ENCODE measurements around the gene CREB3L4. TPM values are rescaled to one million over a fixed set of nuclear protein-coding genes. Genes with fewer than 3 reads are reported as not detected.
A peak's percentile ranks its signal among the peaks of the same experiment; 100 is the strongest.
"Not testable (repeated sequence)": the region's sequence is repeated elsewhere in the genome, so short reads cannot be mapped to it uniquely, and the experiment has no call there.

Gene CREB3L4
- total RNA-seq, 1 donor from 2014 or later: 11.1 TPM

DNA sequence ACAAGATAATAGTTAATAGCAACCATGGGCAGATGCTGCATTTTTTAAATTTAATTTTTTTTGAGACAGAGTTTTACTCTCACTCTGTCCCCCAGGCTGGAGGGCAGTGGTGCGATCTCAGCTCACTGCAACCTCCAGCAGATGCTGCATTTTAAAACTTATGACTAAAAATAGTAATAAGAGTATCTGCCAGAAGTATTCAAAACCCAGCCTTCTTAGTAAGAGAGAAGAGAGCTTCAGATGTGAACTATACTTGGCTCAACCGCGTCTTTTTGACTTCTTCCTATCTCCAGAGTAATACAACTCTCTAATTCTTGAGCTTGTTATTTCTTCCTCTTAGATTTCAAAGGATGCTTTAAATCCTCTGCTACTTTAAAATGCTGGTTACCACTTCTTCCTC is 27.5 kb downstream of the CREB3L4 start:
- Mint-ChIP-seq H3K4me1 (ENCODE audit: unreplicated experiment) (peaks cover 21% of the 10 kb centered on the region), H3K4me3 (ENCODE audit: unreplicated experiment) (no peak overlapping the region), H3K27ac (ENCODE audit: unreplicated experiment) (no peak overlapping the region), H3K27me3 (ENCODE audit: unreplicated experiment) (no peaks in the 10 kb centered on the region), H3K9me3 (ENCODE audit: unreplicated experiment) (peaks cover 3% of the 10 kb centered on the region), H3K36me3 (ENCODE audit: unreplicated experiment) (peaks cover 30% of the 10 kb centered on the region)
- TF ChIP-seq, protein P1, sequence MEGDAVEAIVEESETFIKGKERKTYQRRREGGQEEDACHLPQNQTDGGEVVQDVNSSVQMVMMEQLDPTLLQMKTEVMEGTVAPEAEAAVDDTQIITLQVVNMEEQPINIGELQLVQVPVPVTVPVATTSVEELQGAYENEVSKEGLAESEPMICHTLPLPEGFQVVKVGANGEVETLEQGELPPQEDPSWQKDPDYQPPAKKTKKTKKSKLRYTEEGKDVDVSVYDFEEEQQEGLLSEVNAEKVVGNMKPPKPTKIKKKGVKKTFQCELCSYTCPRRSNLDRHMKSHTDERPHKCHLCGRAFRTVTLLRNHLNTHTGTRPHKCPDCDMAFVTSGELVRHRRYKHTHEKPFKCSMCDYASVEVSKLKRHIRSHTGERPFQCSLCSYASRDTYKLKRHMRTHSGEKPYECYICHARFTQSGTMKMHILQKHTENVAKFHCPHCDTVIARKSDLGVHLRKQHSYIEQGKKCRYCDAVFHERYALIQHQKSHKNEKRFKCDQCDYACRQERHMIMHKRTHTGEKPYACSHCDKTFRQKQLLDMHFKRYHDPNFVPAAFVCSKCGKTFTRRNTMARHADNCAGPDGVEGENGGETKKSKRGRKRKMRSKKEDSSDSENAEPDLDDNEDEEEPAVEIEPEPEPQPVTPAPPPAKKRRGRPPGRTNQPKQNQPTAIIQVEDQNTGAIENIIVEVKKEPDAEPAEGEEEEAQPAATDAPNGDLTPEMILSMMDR (IDR thresholded peaks at IDR 0.05): no peak
- DNase-seq (ENCODE audit: extremely low spot score, unreplicated experiment): no peak

DNA sequence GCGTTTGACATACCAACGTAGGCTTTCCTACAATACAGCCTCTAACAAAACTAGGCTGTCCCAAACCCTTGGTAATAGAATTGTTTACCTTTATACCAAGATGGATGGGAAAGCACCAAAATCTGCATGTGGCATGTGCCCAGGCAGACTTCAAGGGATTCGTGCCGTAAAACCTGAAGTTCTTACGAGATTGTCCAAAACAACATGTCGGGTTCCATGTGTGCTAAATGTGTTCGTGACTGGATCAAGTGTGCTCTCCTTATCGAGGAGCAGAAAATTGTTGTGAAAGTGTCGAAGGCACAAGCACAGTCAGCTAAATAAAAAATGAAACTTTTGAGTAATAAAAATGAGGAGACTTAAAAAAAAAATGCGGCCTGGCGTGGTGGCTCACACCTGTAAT is 27.9 kb downstream of the CREB3L4 start:
- Mint-ChIP-seq H3K9me3 (ENCODE audit: unreplicated experiment) (peaks cover 3% of the 10 kb centered on the region), H3K27me3 (ENCODE audit: unreplicated experiment) (no peaks in the 10 kb centered on the region), H3K27ac (ENCODE audit: unreplicated experiment) (no peak overlapping the region), H3K4me3 (ENCODE audit: unreplicated experiment) (no peak overlapping the region), H3K4me1 (ENCODE audit: unreplicated experiment) (peaks cover 18% of the 10 kb centered on the region), H3K36me3 (ENCODE audit: unreplicated experiment) (peaks cover 30% of the 10 kb centered on the region)
- no peak for DNase-seq (ENCODE audit: extremely low spot score, unreplicated experiment)
- TF ChIP-seq, protein P1 (IDR thresholded peaks at IDR 0.05): no peak

DNA sequence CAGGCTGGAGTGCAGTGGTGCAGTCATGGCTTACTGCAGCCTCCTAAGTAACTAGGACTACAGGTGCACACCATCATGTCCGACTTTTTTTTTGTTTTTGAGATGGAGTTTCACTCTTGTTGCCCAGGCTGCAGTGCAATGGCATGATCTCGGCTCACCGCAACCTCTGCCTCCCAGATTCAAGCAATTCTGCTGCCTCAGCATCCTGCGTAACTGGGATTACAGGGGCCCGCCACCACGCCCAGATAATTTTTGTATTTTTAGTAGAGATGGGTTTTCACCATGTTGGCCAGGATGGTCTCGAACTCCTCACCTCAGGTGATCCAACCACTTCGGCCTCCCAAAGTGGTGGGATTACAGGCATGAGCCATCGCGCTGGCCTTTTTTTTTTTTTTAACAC is 29.2 kb downstream of the CREB3L4 start:
- DNase-seq (ENCODE audit: extremely low spot score, unreplicated experiment); H3K9me3 Mint-ChIP-seq (ENCODE audit: unreplicated experiment); H3K27ac Mint-ChIP-seq (ENCODE audit: unreplicated experiment); H3K27me3 Mint-ChIP-seq (ENCODE audit: unreplicated experiment); H3K4me1 Mint-ChIP-seq (ENCODE audit: unreplicated experiment); H3K4me3 Mint-ChIP-seq (ENCODE audit: unreplicated experiment): not testable (repeated sequence)
- peaks cover 19% of the 10 kb centered on the region for H3K36me3 Mint-ChIP-seq (ENCODE audit: unreplicated experiment)

DNA sequence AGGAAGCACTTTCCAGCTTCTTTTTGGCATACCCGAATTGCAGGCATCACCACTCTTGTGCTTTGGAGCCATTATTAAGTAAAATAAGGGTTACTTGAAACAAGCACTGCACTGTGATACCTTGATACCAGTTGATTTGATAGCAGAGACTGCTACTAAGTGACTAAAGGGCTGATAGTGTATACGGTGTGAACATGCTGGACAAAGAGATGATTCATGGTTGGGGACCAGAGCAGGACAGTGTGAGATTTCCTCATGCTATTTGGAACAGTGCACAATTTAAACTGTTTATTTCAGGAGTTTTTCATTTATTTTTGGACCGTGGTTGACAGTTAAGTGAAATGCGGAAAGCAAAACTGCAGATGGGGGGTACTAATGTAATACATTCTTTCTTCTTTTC is 32.7 kb downstream of the CREB3L4 start:
- no peak for DNase-seq (ENCODE audit: extremely low spot score, unreplicated experiment)
- TF ChIP-seq, protein P1 (IDR thresholded peaks at IDR 0.05): no peak
- Mint-ChIP-seq H3K4me3 (ENCODE audit: unreplicated experiment) (no peak overlapping the region), H3K27ac (ENCODE audit: unreplicated experiment) (no peak overlapping the region), H3K9me3 (ENCODE audit: unreplicated experiment) (peaks cover 3% of the 10 kb centered on the region), H3K36me3 (ENCODE audit: unreplicated experiment) (peaks cover 4% of the 10 kb centered on the region), H3K27me3 (ENCODE audit: unreplicated experiment) (no peaks in the 10 kb centered on the region), H3K4me1 (ENCODE audit: unreplicated experiment) (no peaks in the 10 kb centered on the region)

DNA sequence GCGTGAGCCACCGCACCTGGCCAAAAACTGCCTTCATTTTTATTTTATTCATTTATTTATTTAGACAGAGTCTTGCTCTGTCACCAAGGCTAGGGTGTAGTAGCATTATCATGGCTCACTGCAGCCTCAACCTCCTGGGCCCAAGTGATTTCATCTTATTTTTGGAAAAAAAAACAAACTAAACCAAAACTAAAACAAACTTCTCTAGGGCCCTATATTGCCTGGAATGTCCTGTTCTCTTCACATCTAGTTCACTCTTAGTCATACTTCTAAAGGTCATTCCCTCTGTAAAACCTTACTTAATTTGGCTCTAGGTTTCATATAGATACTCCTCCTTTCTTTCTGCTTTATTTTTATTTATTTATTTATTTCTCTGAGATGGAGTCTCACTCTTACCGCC is 38.4 kb downstream of the CREB3L4 start:
- TF ChIP-seq, protein P1 (IDR thresholded peaks at IDR 0.05): no peak
- H3K9me3 Mint-ChIP-seq (ENCODE audit: unreplicated experiment): no peaks in the 10 kb centered on the region
- no peak overlapping the region for H3K4me3 Mint-ChIP-seq (ENCODE audit: unreplicated experiment)
- peak overlapping the region; percentile 67 for H3K27ac Mint-ChIP-seq (ENCODE audit: unreplicated experiment)
- no peaks in the 10 kb centered on the region for H3K36me3 Mint-ChIP-seq (ENCODE audit: unreplicated experiment)
- peaks cover 4% of the 10 kb centered on the region for H3K4me1 Mint-ChIP-seq (ENCODE audit: unreplicated experiment)
- no peak for DNase-seq (ENCODE audit: extremely low spot score, unreplicated experiment)
- H3K27me3 Mint-ChIP-seq (ENCODE audit: unreplicated experiment): no peaks in the 10 kb centered on the region

DNA sequence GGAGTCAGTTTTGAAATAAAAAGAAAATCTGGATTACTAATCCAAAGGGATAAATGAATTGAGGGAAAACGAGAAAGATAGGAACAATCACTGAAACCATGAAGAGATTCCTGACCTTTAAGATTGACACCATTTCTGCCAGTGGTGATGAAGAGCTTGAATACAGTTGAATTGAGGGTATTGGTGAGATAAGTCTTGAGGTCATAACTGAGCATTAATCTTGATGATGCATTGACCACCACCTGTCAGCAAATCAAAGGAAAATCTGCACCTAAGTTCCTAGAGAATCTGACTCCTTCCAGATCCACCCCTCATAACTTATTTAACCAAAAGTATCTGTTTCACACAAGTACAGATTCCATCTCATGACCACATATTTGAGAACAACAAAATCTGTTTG is 44.4 kb downstream of the CREB3L4 start:
- H3K9me3 Mint-ChIP-seq (ENCODE audit: unreplicated experiment): no peaks in the 10 kb centered on the region
- H3K27ac Mint-ChIP-seq (ENCODE audit: unreplicated experiment): no peak overlapping the region
- no peaks in the 10 kb centered on the region for H3K36me3 Mint-ChIP-seq (ENCODE audit: unreplicated experiment)
- TF ChIP-seq, protein P1 (IDR thresholded peaks at IDR 0.05): no peak
- H3K4me1 Mint-ChIP-seq (ENCODE audit: unreplicated experiment): no peaks in the 10 kb centered on the region
- no peak overlapping the region for H3K4me3 Mint-ChIP-seq (ENCODE audit: unreplicated experiment)
- no peak for DNase-seq (ENCODE audit: extremely low spot score, unreplicated experiment)
- no peaks in the 10 kb centered on the region for H3K27me3 Mint-ChIP-seq (ENCODE audit: unreplicated experiment)

DNA sequence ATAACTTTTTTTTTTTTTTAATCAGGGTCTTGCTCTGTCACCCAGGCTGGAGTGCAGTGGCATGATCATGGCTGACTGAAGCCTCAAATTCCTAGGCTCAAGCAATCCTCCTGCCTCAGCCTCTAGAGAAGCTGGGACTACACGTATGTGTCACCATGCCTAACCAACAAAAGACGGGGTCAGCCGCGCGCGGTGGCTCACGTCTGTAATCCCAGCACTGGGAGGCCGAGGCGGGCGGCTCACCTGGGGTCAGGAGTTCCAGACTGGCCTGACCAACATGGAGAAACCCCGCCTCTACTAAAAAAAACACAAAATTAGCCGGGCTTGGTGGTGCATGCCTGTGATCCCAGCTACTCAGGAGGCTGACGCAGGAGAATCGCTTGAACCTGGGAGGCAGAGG is 44.8 kb downstream of the CREB3L4 start:
- H3K4me3 Mint-ChIP-seq (ENCODE audit: unreplicated experiment); H3K27me3 Mint-ChIP-seq (ENCODE audit: unreplicated experiment); H3K4me1 Mint-ChIP-seq (ENCODE audit: unreplicated experiment); DNase-seq (ENCODE audit: extremely low spot score, unreplicated experiment); H3K9me3 Mint-ChIP-seq (ENCODE audit: unreplicated experiment); H3K27ac Mint-ChIP-seq (ENCODE audit: unreplicated experiment); H3K36me3 Mint-ChIP-seq (ENCODE audit: unreplicated experiment): not testable (repeated sequence)
